Breast epithelium (tissue), 3 donors: ENCODE measurements around the gene FRS3.

ENCODE experiments used
- CTCF ChIP-seq, 3 donors: fragments of 450-650 bp; IDR thresholded peaks; one replicate each; pipeline ENCODE4 v1.5.1; 2016 to 2017; ENCODE audit warnings: antibody characterized with exemption in 3 of 3, mild to moderate bottlenecking in 3 of 3, moderate library complexity in 3 of 3
- POLR2A ChIP-seq: fragments of 450-650 bp; IDR thresholded peaks from one replicate; pipeline ENCODE4 v1.6.1; 2016; ENCODE audit warnings: antibody characterized with exemption, mild to moderate bottlenecking, moderate library complexity
- POLR2AphosphoS5 ChIP-seq, 3 donors: sonication (generic); formaldehyde crosslinking; IDR thresholded peaks; one replicate each; pipeline ENCODE4 v1.6.1; 2017; ENCODE audit warnings: antibody characterized with exemption in 3 of 3

GRCh38 chr6:41748542-41748941, 31.2 kb downstream of the FRS3 start:
- no peak for TF ChIP-seq CTCF (IDR thresholded peaks at IDR 0.05)
- TF ChIP-seq POLR2A, result no peak
- TF ChIP-seq POLR2AphosphoS5 (IDR thresholded peaks at IDR 0.05), result no peak
